ENCODE data around the gene PCAT6. TPM values are rescaled to one million over a fixed set of nuclear protein-coding genes. Genes with fewer than 3 reads are reported as not detected.

The PCAT6 gene
- total RNA-seq, 1 experiment from 2014 or later = 4.8 TPM

DNA sequence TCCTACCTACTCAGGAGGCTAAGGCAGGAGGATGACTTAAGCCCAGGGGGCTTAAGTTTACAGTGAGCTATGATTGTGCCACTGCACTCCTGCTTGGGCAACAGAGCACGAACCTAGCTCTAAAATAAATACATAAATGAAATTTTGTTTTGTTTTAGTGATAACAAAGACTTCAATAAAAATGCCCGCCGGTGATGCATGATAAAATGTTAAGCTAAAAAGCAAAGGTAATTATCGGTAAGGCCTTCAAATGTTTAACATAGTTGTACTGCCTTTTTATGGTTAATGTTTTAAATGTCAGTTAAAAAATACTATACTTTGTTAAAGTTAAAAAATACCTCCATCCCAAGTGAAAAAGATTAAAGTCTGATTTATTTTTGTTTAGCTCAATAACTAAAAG is 29.6 kb upstream of the PCAT6 start:
- H3K18ac ChIP-seq (ENCODE audit: insufficient read length, low read depth, low read length) = no peak overlapping the region
- no peaks in the 10 kb centered on the region for H3K27me3 ChIP-seq (ENCODE audit: insufficient read depth, low read length)
- H3K4me1 ChIP-seq (ENCODE audit: insufficient read depth, low read length) = no peaks in the 10 kb centered on the region
- no peaks in the 10 kb centered on the region for H3K9me3 ChIP-seq (ENCODE audit: control insufficient read depth, low read depth, low read length)
- H4K5ac ChIP-seq (ENCODE audit: insufficient read length, low read depth, low read length) = no peak overlapping the region
- no peak overlapping the region for H3T11ph ChIP-seq (ENCODE audit: low read length)
- no peak overlapping the region for H2BK15ac ChIP-seq (ENCODE audit: low read depth, low read length)
- no peak overlapping the region for H3K27ac ChIP-seq (ENCODE audit: insufficient read length, low read depth, low read length)
- H2BK12ac ChIP-seq (ENCODE audit: insufficient read length, low read depth, low read length) = no peak overlapping the region
- peaks cover 4 to 14% (median 10%) of the 10 kb centered on the region in 3 experiments; a peak in 6 of 7 replicates for H3K36me3 Mint-ChIP-seq (ENCODE audit: insufficient read depth in 1 of 3, low read depth in 3 of 3)
- TF ChIP-seq, protein P1, sequence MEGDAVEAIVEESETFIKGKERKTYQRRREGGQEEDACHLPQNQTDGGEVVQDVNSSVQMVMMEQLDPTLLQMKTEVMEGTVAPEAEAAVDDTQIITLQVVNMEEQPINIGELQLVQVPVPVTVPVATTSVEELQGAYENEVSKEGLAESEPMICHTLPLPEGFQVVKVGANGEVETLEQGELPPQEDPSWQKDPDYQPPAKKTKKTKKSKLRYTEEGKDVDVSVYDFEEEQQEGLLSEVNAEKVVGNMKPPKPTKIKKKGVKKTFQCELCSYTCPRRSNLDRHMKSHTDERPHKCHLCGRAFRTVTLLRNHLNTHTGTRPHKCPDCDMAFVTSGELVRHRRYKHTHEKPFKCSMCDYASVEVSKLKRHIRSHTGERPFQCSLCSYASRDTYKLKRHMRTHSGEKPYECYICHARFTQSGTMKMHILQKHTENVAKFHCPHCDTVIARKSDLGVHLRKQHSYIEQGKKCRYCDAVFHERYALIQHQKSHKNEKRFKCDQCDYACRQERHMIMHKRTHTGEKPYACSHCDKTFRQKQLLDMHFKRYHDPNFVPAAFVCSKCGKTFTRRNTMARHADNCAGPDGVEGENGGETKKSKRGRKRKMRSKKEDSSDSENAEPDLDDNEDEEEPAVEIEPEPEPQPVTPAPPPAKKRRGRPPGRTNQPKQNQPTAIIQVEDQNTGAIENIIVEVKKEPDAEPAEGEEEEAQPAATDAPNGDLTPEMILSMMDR (conservative IDR thresholded peaks at IDR 0.05) = no peak
- H3K23me2 ChIP-seq (ENCODE audit: insufficient read length, low read depth, low read length, poor library complexity, severe bottlenecking) = no peaks in the 10 kb centered on the region
- no peak overlapping the region for H3K27ac Mint-ChIP-seq
- H4K8ac ChIP-seq (replicated peaks; ENCODE audit: insufficient read length, low read depth, low read length) = no peak overlapping the region
- peaks cover 16% of the 10 kb centered on the region for H3K79me1 ChIP-seq (ENCODE audit: insufficient read depth, low read depth, low read length, poor library complexity, severe bottlenecking)
- no peak overlapping the region for H3K4me2 ChIP-seq (ENCODE audit: insufficient read depth, insufficient read length, low read length)
- WGBS (ENCODE audit: extremely low coverage, insufficient read length, low lambda C conversion rate) = no CpG with 5 or more reads among the region's 4 CpGs
- no peak overlapping the region for H4K91ac ChIP-seq (ENCODE audit: insufficient read length, low read depth, low read length)
- H2AK5ac ChIP-seq (ENCODE audit: insufficient read length, low read length) = no peak overlapping the region
- H4K20me1 ChIP-seq (ENCODE audit: control insufficient read depth, insufficient read depth, insufficient read length) = no peaks in the 10 kb centered on the region
- peaks cover 2 to 8% of the 10 kb centered on the region in 2 experiments; a peak in 3 of 4 replicates for H3K4me1 Mint-ChIP-seq
- no peaks in the 10 kb centered on the region for H3K9me3 Mint-ChIP-seq
- H3K79me2 ChIP-seq (ENCODE audit: insufficient read depth, low read length) = peaks cover 33% of the 10 kb centered on the region; the same call in 1 of the 2 replicates
- H3K4me3 Mint-ChIP-seq = no peak overlapping the region
- H3K14ac ChIP-seq (ENCODE audit: insufficient read depth, low read length) = no peak overlapping the region
- H2BK120ac ChIP-seq (ENCODE audit: low read depth, low read length, poor library complexity, severe bottlenecking) = no peak overlapping the region
- no peak overlapping the region for H3K23ac ChIP-seq (ENCODE audit: insufficient read length, low read depth, low read length)
- no peak overlapping the region for H3K56ac ChIP-seq (ENCODE audit: insufficient read length, low read depth, low read length)
- no peak overlapping the region for H3K9ac ChIP-seq (ENCODE audit: extremely low read depth, insufficient read length, low read length)
- DNase-seq = no peak
- H2AFZ ChIP-seq (ENCODE audit: low read length) = no peak overlapping the region
- no peak overlapping the region for H3K4ac ChIP-seq (ENCODE audit: low read depth, low read length)
- H3K27me3 Mint-ChIP-seq (ENCODE audit: low read depth) = no peaks in the 10 kb centered on the region
- no peak overlapping the region for H2BK20ac ChIP-seq (ENCODE audit: low read depth, low read length, poor library complexity, severe bottlenecking)
- H2BK5ac ChIP-seq (ENCODE audit: insufficient read length, low read length) = no peak overlapping the region
